Neural progenitor cell (in vitro differentiated cells): Measurements from ENCODE around the gene SLC17A4. TPM values are rescaled to one million over a fixed set of nuclear protein-coding genes. Genes with fewer than 3 reads are reported as not detected.

Source experiments
- DNase-seq: peaks from one replicate; pipeline ENCODE4 v3.0.0-alpha.2; 2016; ENCODE audit warnings: low spot score
- H2AFZ ChIP-seq: fragments of 200-600 bp; sonication (generic); replicated peaks from 2 replicates; pipeline ENCODE4 v1.6.1; 2016; ENCODE audit warnings: antibody characterized with exemption
- H3F3A ChIP-seq: fragments of 200-600 bp; sonication (generic); 2 replicates; pipeline ENCODE4 v1.6.1; 2016; ENCODE audit warnings: antibody characterized with exemption, low read depth
- H3K27ac ChIP-seq: fragments of 200-600 bp; sonication (generic); 2 replicates; pipeline ENCODE4 v1.5.1; 2016; ENCODE audit warnings: mild to moderate bottlenecking
- H3K27me3 ChIP-seq: fragments of 200-600 bp; sonication (generic); 2 replicates; pipeline ENCODE4 v1.6.1; 2016; ENCODE audit warnings: mild to moderate bottlenecking, moderate library complexity
- H3K36me3 ChIP-seq: fragments of 200-600 bp; sonication (generic); 2 replicates; pipeline ENCODE4 v1.5.1; 2016
- H3K4me1 ChIP-seq: fragments of 200-600 bp; sonication (generic); 2 replicates; pipeline ENCODE4 v1.6.1; 2016; ENCODE audit warnings: mixed run types
- H3K4me2 ChIP-seq: fragments of 200-600 bp; sonication (generic); 2 replicates; pipeline ENCODE4 v1.6.1; 2016
- H3K4me3 ChIP-seq: fragments of 200-600 bp; sonication (generic); 2 replicates; pipeline ENCODE4 v1.5.1; 2016
- H3K79me2 ChIP-seq: fragments of 200-600 bp; sonication (generic); 2 replicates; pipeline ENCODE4 v1.6.1; 2016; ENCODE audit warnings: low read depth
- H3K9ac ChIP-seq: fragments of 200-600 bp; sonication (generic); 2 replicates; pipeline ENCODE4 v1.6.1; 2016
- H3K9me3 ChIP-seq: fragments of 200-600 bp; sonication (generic); 2 replicates; pipeline ENCODE4 v1.5.1; 2016; ENCODE audit warnings: low read depth
- H4K20me1 ChIP-seq: fragments of 200-600 bp; sonication (generic); 2 replicates; pipeline ENCODE4 v1.6.1; 2016; ENCODE audit warnings: low read depth
- H3K27ac Mint-ChIP-seq: 3 replicates; pipeline ENCODE4 v1.8.0; 2021; ENCODE audit warnings: mixed read lengths
- H3K27me3 Mint-ChIP-seq: 2 replicates; pipeline ENCODE4 v1.8.0; 2022; ENCODE audit warnings: low read depth, mild to moderate bottlenecking, inconsistent platforms, moderate library complexity, mixed read lengths; ENCODE audit not compliant: insufficient read depth
- H3K36me3 Mint-ChIP-seq: 3 replicates; pipeline ENCODE4 v1.8.0; 2021; ENCODE audit warnings: mixed read lengths
- H3K4me1 Mint-ChIP-seq: 3 replicates; pipeline ENCODE4 v1.8.0; 2021; ENCODE audit warnings: mixed read lengths
- H3K4me3 Mint-ChIP-seq: 3 replicates; pipeline ENCODE4 v1.8.0; 2021; ENCODE audit warnings: mild to moderate bottlenecking, moderate library complexity, mixed read lengths
- H3K9me3 Mint-ChIP-seq: 3 replicates; pipeline ENCODE4 v1.8.0; 2020; ENCODE audit warnings: mixed read lengths
- EZH2 ChIP-seq: fragments of 200-600 bp; sonication (generic); IDR thresholded peaks from 2 replicates; pipeline ENCODE4 v1.6.1; 2017; ENCODE audit warnings: antibody characterized with exemption, mild to moderate bottlenecking, moderate library complexity
- EZH2phosphoT487 ChIP-seq: fragments of 200-600 bp; sonication (generic); IDR thresholded peaks from 2 replicates; pipeline ENCODE4 v1.6.1; 2017; ENCODE audit warnings: antibody characterized with exemption
- total RNA-seq: library from RNA; depleted of rRNA; stranded (reverse); fragments of >200 nt; gene quantifications from 2 replicates; pipeline ENCODE4 v1.2.3, GENCODE V29; 2015; ENCODE audit warnings: low replicate concordance
- TF ChIP-seq, protein P1 (sequence below): fragments of 200-600 bp; sonication (generic); IDR thresholded peaks from 2 replicates; pipeline ENCODE4 v1.5.1; 2017; ENCODE audit warnings: antibody characterized with exemption, mild to moderate bottlenecking

SLC17A4 gene
- total RNA-seq, 1 donor from 2014 or later = not detected

DNA sequence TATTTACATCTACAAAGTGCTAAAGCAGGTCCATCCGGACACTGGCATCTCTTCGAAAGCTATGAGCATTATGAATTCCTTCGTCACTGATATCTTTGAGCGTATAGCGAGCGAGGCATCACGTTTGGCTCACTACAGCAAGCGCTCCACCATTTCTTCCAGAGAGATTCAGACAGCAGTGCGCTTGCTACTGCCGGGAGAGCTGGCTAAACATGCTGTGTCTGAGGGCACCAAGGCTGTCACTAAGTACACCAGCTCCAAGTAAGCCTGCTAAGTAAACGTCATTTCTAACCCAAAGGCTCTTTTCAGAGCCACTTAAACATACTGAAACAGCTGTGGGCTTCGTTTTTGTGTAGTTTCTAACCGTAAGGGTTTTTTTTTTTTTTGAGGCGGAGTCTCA is 27.5 kb upstream of the SLC17A4 start:
- Histone ChIP-seq H4K20me1 (no peaks in the 10 kb centered on the region), H3K9ac (no peak overlapping the region), H3K4me1 (no peaks in the 10 kb centered on the region), H3K79me2 (no peaks in the 10 kb centered on the region), H2AFZ (no peak overlapping the region), H3K4me2 (no peak overlapping the region), H3K36me3 (no peaks in the 10 kb centered on the region), H3K9me3 (no peaks in the 10 kb centered on the region), H3F3A (no peaks in the 10 kb centered on the region), H3K27ac (no peak overlapping the region), H3K4me3 (no peak overlapping the region), H3K27me3 (no peaks in the 10 kb centered on the region)
- Mint-ChIP-seq H3K27ac (no peak overlapping the region), H3K36me3 (no peaks in the 10 kb centered on the region), H3K4me1 (no peaks in the 10 kb centered on the region), H3K4me3 (no peak overlapping the region), H3K9me3 (peaks cover 6% of the 10 kb centered on the region), H3K27me3 (peaks cover 3% of the 10 kb centered on the region)
- no peak for TF ChIP-seq EZH2phosphoT487
- TF ChIP-seq, protein P1, sequence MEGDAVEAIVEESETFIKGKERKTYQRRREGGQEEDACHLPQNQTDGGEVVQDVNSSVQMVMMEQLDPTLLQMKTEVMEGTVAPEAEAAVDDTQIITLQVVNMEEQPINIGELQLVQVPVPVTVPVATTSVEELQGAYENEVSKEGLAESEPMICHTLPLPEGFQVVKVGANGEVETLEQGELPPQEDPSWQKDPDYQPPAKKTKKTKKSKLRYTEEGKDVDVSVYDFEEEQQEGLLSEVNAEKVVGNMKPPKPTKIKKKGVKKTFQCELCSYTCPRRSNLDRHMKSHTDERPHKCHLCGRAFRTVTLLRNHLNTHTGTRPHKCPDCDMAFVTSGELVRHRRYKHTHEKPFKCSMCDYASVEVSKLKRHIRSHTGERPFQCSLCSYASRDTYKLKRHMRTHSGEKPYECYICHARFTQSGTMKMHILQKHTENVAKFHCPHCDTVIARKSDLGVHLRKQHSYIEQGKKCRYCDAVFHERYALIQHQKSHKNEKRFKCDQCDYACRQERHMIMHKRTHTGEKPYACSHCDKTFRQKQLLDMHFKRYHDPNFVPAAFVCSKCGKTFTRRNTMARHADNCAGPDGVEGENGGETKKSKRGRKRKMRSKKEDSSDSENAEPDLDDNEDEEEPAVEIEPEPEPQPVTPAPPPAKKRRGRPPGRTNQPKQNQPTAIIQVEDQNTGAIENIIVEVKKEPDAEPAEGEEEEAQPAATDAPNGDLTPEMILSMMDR = no peak
- TF ChIP-seq EZH2 = no peak
- no peak for DNase-seq

DNA sequence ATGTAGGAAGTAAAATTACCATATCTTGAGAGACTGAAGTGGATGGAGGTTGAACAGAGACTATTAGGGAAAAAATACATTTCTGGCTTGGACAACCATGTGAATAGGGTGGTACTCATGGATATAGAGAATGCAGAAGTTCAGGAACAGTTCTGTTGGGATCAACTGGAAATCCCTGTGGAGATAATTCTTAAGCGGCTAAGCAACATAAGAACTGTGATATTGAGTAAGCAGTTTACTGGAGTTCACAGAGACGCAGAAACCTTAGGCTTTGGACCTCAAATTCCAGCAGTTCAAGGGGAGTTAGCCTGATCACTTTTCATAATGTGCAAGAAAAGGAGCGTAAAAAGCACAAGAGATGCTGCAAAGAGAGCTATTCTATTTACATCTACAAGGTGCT is 23.6 kb upstream of the SLC17A4 start:
- Histone ChIP-seq H3K9me3 (no peaks in the 10 kb centered on the region), H3K9ac (no peak overlapping the region), H3K36me3 (no peaks in the 10 kb centered on the region), H3F3A (no peaks in the 10 kb centered on the region), H3K79me2 (no peaks in the 10 kb centered on the region), H3K27ac (no peak overlapping the region), H2AFZ (no peak overlapping the region), H3K4me3 (no peak overlapping the region), H3K4me2 (no peak overlapping the region), H3K4me1 (no peaks in the 10 kb centered on the region), H4K20me1 (no peaks in the 10 kb centered on the region), H3K27me3 (no peaks in the 10 kb centered on the region)
- H3K4me3 Mint-ChIP-seq = no peak overlapping the region
- H3K27me3 Mint-ChIP-seq = no peaks in the 10 kb centered on the region
- no peak overlapping the region for H3K27ac Mint-ChIP-seq
- H3K36me3 Mint-ChIP-seq = no peaks in the 10 kb centered on the region
- no peaks in the 10 kb centered on the region for H3K4me1 Mint-ChIP-seq
- DNase-seq = no peak
- TF ChIP-seq, protein P1 = no peak
- no peak for TF ChIP-seq EZH2phosphoT487
- TF ChIP-seq EZH2 = no peak
- H3K9me3 Mint-ChIP-seq = peaks cover 8% of the 10 kb centered on the region

DNA sequence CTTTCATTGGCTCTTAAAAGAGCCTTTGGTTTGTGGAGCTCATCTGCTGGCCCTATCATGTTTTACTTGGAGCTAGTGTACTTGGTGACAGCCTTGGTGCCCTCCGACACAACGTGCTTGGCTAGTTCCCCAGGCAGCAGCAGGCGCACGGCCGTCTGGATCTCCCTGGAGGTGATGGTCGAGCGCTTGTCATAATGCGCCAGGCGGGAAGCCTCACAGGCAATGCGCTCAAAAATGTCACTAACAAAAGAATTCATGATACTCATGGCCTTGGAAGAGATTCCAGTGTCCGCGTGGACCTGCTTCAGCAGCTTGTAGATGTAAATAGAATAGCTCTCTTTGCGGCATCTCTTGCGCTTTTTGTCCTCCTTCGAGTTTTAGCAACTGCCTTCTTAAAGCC is 22.8 kb upstream of the SLC17A4 start:
- H3K27ac Mint-ChIP-seq = no peak overlapping the region
- Histone ChIP-seq H3K36me3 (no peaks in the 10 kb centered on the region), H3K4me3 (no peak overlapping the region), H3K79me2 (no peaks in the 10 kb centered on the region), H3F3A (no peaks in the 10 kb centered on the region), H2AFZ (no peak overlapping the region), H3K4me1 (no peaks in the 10 kb centered on the region), H3K27me3 (no peaks in the 10 kb centered on the region), H4K20me1 (no peaks in the 10 kb centered on the region), H3K9ac (no peak overlapping the region), H3K4me2 (no peak overlapping the region), H3K27ac (no peak overlapping the region), H3K9me3 (no peaks in the 10 kb centered on the region)
- no peaks in the 10 kb centered on the region for H3K4me1 Mint-ChIP-seq
- no peaks in the 10 kb centered on the region for H3K27me3 Mint-ChIP-seq
- H3K36me3 Mint-ChIP-seq = no peaks in the 10 kb centered on the region
- no peak overlapping the region for H3K4me3 Mint-ChIP-seq
- TF ChIP-seq EZH2phosphoT487 = no peak
- TF ChIP-seq, protein P1 = no peak
- TF ChIP-seq EZH2 = no peak
- DNase-seq = no peak
- H3K9me3 Mint-ChIP-seq = peaks cover 7% of the 10 kb centered on the region
